SHP77 (cell line): Measurements from ENCODE around the gene SLC49A4.

Experiments
- DNase-seq, 2 experiments: peaks; one replicate each; lab custom pipeline; 2025; lab: John Stamatoyannopoulos, UW

SLC49A4 gene

GRCh38 chr3:122859021-122859805 lies 64.3 kb downstream of the SLC49A4 start:
- no peak for DNase-seq

GRCh38 chr3:122862381-122862780 lies 67.5 kb downstream of the SLC49A4 start:
- DNase-seq = no peak

- no peak for DNase-seq
These were observed 69.6 kb downstream of the SLC49A4 start for GRCh38 chr3:122864498-122864897.

- no peak for DNase-seq
These were observed 73.5 kb downstream of the SLC49A4 start for GRCh38 chr3:122868322-122868721.

GRCh38 chr3:122873741-122874515 lies 79.1 kb downstream of the SLC49A4 start:
- DNase-seq = no peak

- DNase-seq = no peak
These were observed 80.8 kb downstream of the SLC49A4 start for GRCh38 chr3:122875547-122876127.

GRCh38 chr3:122880173-122880572 lies 85.3 kb downstream of the SLC49A4 start:
- no peak for DNase-seq

- no peak for DNase-seq
These were observed 85.8 kb downstream of the SLC49A4 start for GRCh38 chr3:122880624-122881023.

GRCh38 chr3:122882361-122882947 lies 87.6 kb downstream of the SLC49A4 start:
- no peak for DNase-seq

- no peak for DNase-seq
These were observed 91.4 kb downstream of the SLC49A4 start for GRCh38 chr3:122886251-122886650.

- no peak for DNase-seq
These were observed 92.1 kb downstream of the SLC49A4 start for GRCh38 chr3:122886946-122887345.

- DNase-seq = no peak
These were observed 95.3 kb downstream of the SLC49A4 start for GRCh38 chr3:122890077-122890719.

- no peak for DNase-seq
These were observed 95.9 kb downstream of the SLC49A4 start for GRCh38 chr3:122890720-122891220.

- DNase-seq = no peak
These were observed 97.5 kb downstream of the SLC49A4 start for GRCh38 chr3:122892118-122892960.

- DNase-seq = no peak
These were observed 98.4 kb downstream of the SLC49A4 start for GRCh38 chr3:122893282-122893681.

GRCh38 chr3:122893754-122894668 lies 99.1 kb downstream of the SLC49A4 start:
- DNase-seq = no peak

GRCh38 chr3:122898298-122898697 lies 103.4 kb downstream of the SLC49A4 start:
- DNase-seq = no peak

GRCh38 chr3:122902326-122902725 lies 107.5 kb downstream of the SLC49A4 start:
- DNase-seq = no peak

- DNase-seq = no peak
These were observed 108.3 kb downstream of the SLC49A4 start for GRCh38 chr3:122903171-122903570.

- no peak for DNase-seq
These were observed 112.6 kb downstream of the SLC49A4 start for GRCh38 chr3:122907471-122907870.
